Activated CD4-positive, alpha-beta T cell treated with anti-CD3 and anti-CD28 coated beads for 1 hour (primary cell): Measurements from ENCODE around the gene ERC1.
A peak's percentile ranks its signal among the peaks of the same experiment; 100 is the strongest.
"Not testable (repeated sequence)": the region's sequence is repeated elsewhere in the genome, so short reads cannot be mapped to it uniquely, and the experiment has no call there.

Experiments used
- DNase-seq: peaks from one replicate; pipeline ENCODE4 v3.0.0-alpha.2; 2020

Gene ERC1

GRCh38 chr12:1080520-1081223, 89.6 kb downstream of the ERC1 start:
- DNase-seq: no peak

- no peak for DNase-seq
These were observed 92.3 kb downstream of the ERC1 start for GRCh38 chr12:1083151-1083888.

GRCh38 chr12:1083889-1084262, 92.9 kb downstream of the ERC1 start:
- no peak for DNase-seq

- DNase-seq: no peak
These were observed 100.3 kb downstream of the ERC1 start for GRCh38 chr12:1091350-1091749.

GRCh38 chr12:1093166-1093751, 102.2 kb downstream of the ERC1 start:
- DNase-seq: no peak

GRCh38 chr12:1094714-1095113, 103.7 kb downstream of the ERC1 start:
- no peak for DNase-seq

- DNase-seq: no peak
These were observed 108.1 kb downstream of the ERC1 start for GRCh38 chr12:1099158-1099557.

GRCh38 chr12:1099618-1100017, 108.6 kb downstream of the ERC1 start:
- not testable (repeated sequence) for DNase-seq

GRCh38 chr12:1102115-1102514, 111.1 kb downstream of the ERC1 start:
- DNase-seq: no peak

- no peak for DNase-seq
These were observed 111.9 kb downstream of the ERC1 start for GRCh38 chr12:1102791-1103450.

GRCh38 chr12:1103632-1104031, 112.6 kb downstream of the ERC1 start:
- no peak for DNase-seq

- no peak for DNase-seq
These were observed 113.2 kb downstream of the ERC1 start for GRCh38 chr12:1104088-1104800.

- DNase-seq: no peak
These were observed 116.6 kb downstream of the ERC1 start for GRCh38 chr12:1107669-1108068.

GRCh38 chr12:1108276-1108675, 117.3 kb downstream of the ERC1 start:
- no peak for DNase-seq

GRCh38 chr12:1115484-1116231, 124.6 kb downstream of the ERC1 start:
- DNase-seq: no peak

GRCh38 chr12:1117371-1117770, 126.3 kb downstream of the ERC1 start:
- no peak for DNase-seq

GRCh38 chr12:1117970-1118563, 127.0 kb downstream of the ERC1 start:
- peak; percentile 55 for DNase-seq

- no peak for DNase-seq
These were observed 131.8 kb downstream of the ERC1 start for GRCh38 chr12:1122786-1123185.

- DNase-seq: no peak
These were observed 135.1 kb downstream of the ERC1 start for GRCh38 chr12:1126091-1126490.

- DNase-seq: no peak
These were observed 136.0 kb downstream of the ERC1 start for GRCh38 chr12:1127021-1127420.

GRCh38 chr12:1130164-1130563, 139.1 kb downstream of the ERC1 start:
- no peak for DNase-seq

GRCh38 chr12:1130571-1130970, 139.5 kb downstream of the ERC1 start:
- DNase-seq: no peak
